Measurements from ENCODE around the gene PER3. TPM values are rescaled to one million over a fixed set of nuclear protein-coding genes. Genes with fewer than 3 reads are reported as not detected.
A peak's percentile ranks its signal among the peaks of the same experiment; 100 is the strongest.

The PER3 gene
- total RNA-seq, 1 donor from 2014 or later, result 9.0 TPM

DNA sequence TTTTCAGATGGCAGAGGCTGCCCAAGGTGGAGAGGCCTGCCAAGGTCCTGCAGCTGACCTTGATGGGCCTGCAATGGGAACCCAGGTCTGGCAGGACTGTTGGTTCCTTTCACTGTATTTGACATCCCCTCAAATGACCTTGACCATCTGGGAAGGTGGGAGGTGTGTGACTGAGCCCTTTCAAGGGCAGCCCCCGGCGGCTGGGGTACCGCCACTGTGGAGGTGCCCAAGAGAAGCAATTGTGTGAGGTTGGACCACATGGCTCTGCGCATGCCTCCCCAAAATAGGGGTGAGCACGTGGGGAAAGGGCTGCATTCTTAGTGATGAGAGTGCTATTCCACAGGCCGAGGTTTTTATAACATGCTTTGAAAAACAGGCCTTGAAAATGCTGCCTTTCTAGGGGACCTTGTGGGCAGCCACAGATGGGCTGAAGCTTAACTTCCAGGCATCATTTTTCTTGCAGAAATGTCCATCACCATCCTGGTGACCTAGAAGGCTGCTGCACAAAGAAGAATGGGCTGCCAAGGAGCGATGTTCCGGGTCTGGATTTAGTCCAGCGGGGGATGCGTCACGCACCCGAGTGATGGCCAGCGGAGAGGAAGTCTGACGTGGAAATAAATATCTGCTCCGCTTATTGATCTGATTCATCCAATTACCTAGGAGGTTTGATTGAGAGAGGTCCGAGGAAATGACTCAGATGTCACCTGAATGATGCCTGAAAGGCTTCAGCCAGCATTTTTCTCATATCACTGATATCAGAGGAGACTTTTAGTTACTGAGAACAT is 85.2 kb downstream of the PER3 start:
- DNase-seq (ENCODE audit: low read depth), result no peak

- no peak for DNase-seq (ENCODE audit: low read depth)
Observed at GRCh38 chr1:7871136-7871535, 87.0 kb downstream of the PER3 start.

GRCh38 chr1:7873801-7874795 is 90.0 kb downstream of the PER3 start:
- no peak for DNase-seq (ENCODE audit: low read depth)

DNA sequence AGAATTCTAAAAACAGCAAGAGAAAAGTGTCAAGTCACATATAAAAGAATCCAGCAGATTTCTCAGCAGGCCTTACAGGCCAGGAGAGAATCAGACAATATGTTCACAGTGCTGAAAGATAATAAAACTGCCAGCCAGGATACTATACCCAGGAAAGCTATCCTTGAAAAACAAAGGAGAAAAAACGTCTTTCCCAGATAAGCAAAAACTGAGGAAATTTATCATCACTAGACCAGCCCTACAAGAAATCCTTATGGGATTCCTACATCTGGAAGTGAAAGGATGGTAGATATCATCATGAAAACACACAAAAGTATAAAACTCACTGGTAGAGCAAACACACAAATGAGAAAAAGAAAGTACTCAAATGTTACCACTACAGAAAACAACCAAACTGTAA is 93.9 kb downstream of the PER3 start:
- no peak for DNase-seq (ENCODE audit: low read depth)

GRCh38 chr1:7879228-7879627 is 95.1 kb downstream of the PER3 start:
- DNase-seq (ENCODE audit: low read depth), result no peak

DNA sequence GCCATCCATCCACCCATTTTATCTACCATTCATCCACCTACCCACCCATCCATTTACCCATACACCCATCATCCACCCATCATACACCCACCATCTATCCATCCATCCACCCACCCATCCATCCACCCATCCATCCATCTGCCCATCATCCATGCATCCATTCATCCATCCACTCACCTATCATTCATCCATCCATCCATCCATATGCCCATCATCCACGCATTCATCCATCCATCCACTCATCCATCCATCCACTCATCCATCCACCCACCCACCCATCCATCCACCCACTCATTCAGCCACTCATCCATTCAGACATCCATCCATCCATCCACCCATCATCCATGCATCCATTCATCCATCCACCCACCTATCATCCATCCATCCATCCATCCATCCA is 100.7 kb downstream of the PER3 start:
- DNase-seq (ENCODE audit: low read depth), result no peak

GRCh38 chr1:7885513-7886404 is 101.7 kb downstream of the PER3 start:
- no peak for DNase-seq (ENCODE audit: low read depth)

DNA sequence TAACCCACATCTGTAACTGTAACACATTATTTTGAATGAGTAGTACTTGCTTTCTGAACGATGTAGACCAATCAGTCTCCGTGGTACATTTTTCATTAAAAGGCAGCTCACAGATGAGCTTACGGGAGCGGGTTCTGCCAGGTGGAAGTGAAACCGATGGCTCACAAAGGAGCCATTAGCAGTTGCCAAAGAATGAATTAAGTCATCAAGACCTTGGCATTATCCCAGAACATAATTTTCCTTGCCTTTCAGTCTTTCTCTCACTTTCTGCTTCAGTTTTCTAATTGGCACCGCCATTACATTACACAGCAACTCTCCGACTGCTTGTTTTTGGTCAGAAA is 102.3 kb downstream of the PER3 start:
- DNase-seq (ENCODE audit: low read depth), result no peak

GRCh38 chr1:7888248-7889081 is 104.4 kb downstream of the PER3 start:
- no peak for DNase-seq (ENCODE audit: low read depth)

DNA sequence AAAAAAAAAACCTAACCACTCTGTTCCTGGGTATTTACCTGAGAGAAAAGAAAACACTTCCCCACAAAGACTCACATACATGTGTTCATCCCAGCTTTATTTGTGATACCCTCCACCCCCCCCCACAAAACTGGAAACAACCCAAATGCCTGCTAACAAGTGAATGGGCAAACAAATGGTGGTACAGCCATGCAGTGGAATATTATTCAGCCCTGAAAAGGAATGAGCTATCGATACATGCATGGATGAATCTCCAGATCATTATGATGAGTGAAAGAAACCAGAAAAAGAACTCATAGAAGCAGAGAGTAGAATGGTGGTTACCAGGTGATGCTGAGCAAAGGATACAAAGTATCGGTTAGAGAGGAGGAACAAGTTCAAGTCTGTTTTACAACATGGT is 106.8 kb downstream of the PER3 start:
- no peak for DNase-seq (ENCODE audit: low read depth)

GRCh38 chr1:7891804-7892203 is 107.7 kb downstream of the PER3 start:
- no peak for DNase-seq (ENCODE audit: low read depth)

DNA sequence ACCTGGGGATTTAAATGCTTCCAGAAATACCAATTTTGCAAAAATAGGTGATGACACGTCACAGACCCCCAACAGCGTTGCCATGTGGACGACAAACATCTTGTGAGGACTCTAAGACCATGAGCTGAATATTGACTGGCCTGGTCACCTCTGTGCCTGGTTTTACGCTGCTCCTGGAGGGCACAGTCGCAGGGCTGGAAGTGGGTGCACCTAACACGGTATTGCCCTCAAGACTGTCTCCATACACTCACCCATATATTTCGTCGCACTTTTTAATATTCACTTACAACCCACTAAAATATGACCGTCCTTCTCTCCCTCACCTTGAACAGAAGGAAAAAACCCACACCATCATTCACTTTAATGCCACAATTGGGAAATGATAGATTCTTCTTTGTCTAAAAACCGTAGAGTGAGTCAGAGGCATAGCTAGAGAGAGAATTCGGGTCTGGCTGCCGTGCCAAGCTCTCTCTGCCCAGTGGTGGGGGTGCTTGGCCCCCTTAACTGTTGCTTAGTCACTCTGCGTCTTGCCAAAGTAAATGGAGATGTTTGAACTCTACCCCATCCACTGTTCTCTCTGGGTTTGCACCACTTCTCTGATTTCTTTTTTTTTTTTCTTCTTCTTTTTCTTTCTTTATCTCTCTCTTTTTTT is 109.6 kb downstream of the PER3 start:
- peak; percentile 65 for DNase-seq (ENCODE audit: low read depth)

Other genes starting within 250 kb of the PER3 start
- 137 and 141 TPM in 2 replicates for gene VAMP3, start 13.0 kb upstream of the PER3 start, total RNA-seq
- gene UTS2, start 68.8 kb downstream of the PER3 start, total RNA-seq, result not detected in 2 replicates
- gene TNFRSF9, start 156.5 kb downstream of the PER3 start, total RNA-seq, result 0.05 TPM in 1 of 2 replicates, not detected in the other
- 291 and 310 TPM in 2 replicates for gene PARK7, start 177.4 kb downstream of the PER3 start, total RNA-seq
- 138 and 194 TPM in 2 replicates for gene ERRFI1, start 242.0 kb downstream of the PER3 start, total RNA-seq